ENCODE measurements around the gene EIF4G1. TPM values are rescaled to one million over a fixed set of nuclear protein-coding genes. Genes with fewer than 3 reads are reported as not detected.

Gene EIF4G1
- total RNA-seq, 1 donor from 2014 or later, result 403 TPM

- peak overlapping the region; percentile 80 for H3K4me3 Mint-ChIP-seq (ENCODE audit: unreplicated experiment)
- H3K27me3 Mint-ChIP-seq (ENCODE audit: low read depth), result no peaks in the 10 kb centered on the region
- DNase-seq (ENCODE audit: low spot score), result no peak
- TF ChIP-seq CTCF (IDR thresholded peaks at IDR 0.05), result no peak
- H3K9me3 Mint-ChIP-seq (ENCODE audit: low read depth), result no peaks in the 10 kb centered on the region
- peaks cover 65% of the 10 kb centered on the region for H3K4me1 Mint-ChIP-seq (ENCODE audit: low read depth)
- H3K36me3 Mint-ChIP-seq (ENCODE audit: low read depth), result peaks cover 39% of the 10 kb centered on the region
- H3K27ac Mint-ChIP-seq (ENCODE audit: unreplicated experiment), result peak overlapping the region; percentile 96
Observed at GRCh38 chr3:184335291-184335660, 20.9 kb downstream of the EIF4G1 start.

- TF ChIP-seq CTCF (IDR thresholded peaks at IDR 0.05), result no peak
- Mint-ChIP-seq H3K36me3 (ENCODE audit: low read depth) (peaks cover 36% of the 10 kb centered on the region), H3K4me3 (ENCODE audit: unreplicated experiment) (peak overlapping the region; percentile 80), H3K27me3 (ENCODE audit: low read depth) (no peaks in the 10 kb centered on the region), H3K4me1 (ENCODE audit: low read depth) (peaks cover 61% of the 10 kb centered on the region), H3K27ac (ENCODE audit: unreplicated experiment) (peak overlapping the region; percentile 96), H3K9me3 (ENCODE audit: low read depth) (no peaks in the 10 kb centered on the region)
- no peak for DNase-seq (ENCODE audit: low spot score)
Observed at GRCh38 chr3:184335661-184336546, 21.5 kb downstream of the EIF4G1 start.

- no peak for DNase-seq (ENCODE audit: low spot score)
- Mint-ChIP-seq H3K4me3 (ENCODE audit: unreplicated experiment) (peak overlapping the region; percentile 80), H3K27ac (ENCODE audit: unreplicated experiment) (peak overlapping the region; percentile 91), H3K36me3 (ENCODE audit: low read depth) (peaks cover 29% of the 10 kb centered on the region), H3K9me3 (ENCODE audit: low read depth) (no peaks in the 10 kb centered on the region), H3K27me3 (ENCODE audit: low read depth) (no peaks in the 10 kb centered on the region), H3K4me1 (ENCODE audit: low read depth) (peaks cover 55% of the 10 kb centered on the region)
- no peak for TF ChIP-seq CTCF (IDR thresholded peaks at IDR 0.05)
Observed at GRCh38 chr3:184336547-184337398, 22.4 kb downstream of the EIF4G1 start.

GRCh38 chr3:184337399-184337714 lies 23.0 kb downstream of the EIF4G1 start, which contains the start of gene FAM131A:
Gene FAM131A, plus strand, starts transcription at chr3:184337600. Its CDS starts 31 bp downstream, at chr3:184337631.
- TF ChIP-seq CTCF (IDR thresholded peaks at IDR 0.05), result no peak
- peaks cover 50% of the 10 kb centered on the region for H3K4me1 Mint-ChIP-seq (ENCODE audit: low read depth)
- no peaks in the 10 kb centered on the region for H3K9me3 Mint-ChIP-seq (ENCODE audit: low read depth)
- H3K27me3 Mint-ChIP-seq (ENCODE audit: low read depth), result no peaks in the 10 kb centered on the region
- DNase-seq (ENCODE audit: low spot score), result no peak
- H3K27ac Mint-ChIP-seq (ENCODE audit: unreplicated experiment), result peak within 1 kb of the TSS; percentile 91
- peak within 1 kb of the TSS; percentile 80 for H3K4me3 Mint-ChIP-seq (ENCODE audit: unreplicated experiment)
- H3K36me3 Mint-ChIP-seq (ENCODE audit: low read depth), result peaks cover 24% of the 10 kb centered on the region

- TF ChIP-seq CTCF (IDR thresholded peaks at IDR 0.05), result no peak
- H3K4me3 Mint-ChIP-seq (ENCODE audit: unreplicated experiment), result peak overlapping the region; percentile 25
- H3K4me1 Mint-ChIP-seq (ENCODE audit: low read depth), result peaks cover 47% of the 10 kb centered on the region
- H3K36me3 Mint-ChIP-seq (ENCODE audit: low read depth), result peaks cover 21% of the 10 kb centered on the region
- no peaks in the 10 kb centered on the region for H3K9me3 Mint-ChIP-seq (ENCODE audit: low read depth)
- DNase-seq (ENCODE audit: low spot score), result no peak
- peak overlapping the region; percentile 77 for H3K27ac Mint-ChIP-seq (ENCODE audit: unreplicated experiment)
- H3K27me3 Mint-ChIP-seq (ENCODE audit: low read depth), result no peaks in the 10 kb centered on the region
Observed at GRCh38 chr3:184337981-184338380, 23.6 kb downstream of the EIF4G1 start.
